DMS 273 treated with DMSO at 0.1 percent for 48 hours (cell line): ENCODE data around the gene EPC1.
"Not testable (repeated sequence)": the region's sequence is repeated elsewhere in the genome, so short reads cannot be mapped to it uniquely, and the experiment has no call there.

Source experiments
- DNase-seq: peaks from one replicate; lab custom pipeline; 2025; lab: John Stamatoyannopoulos, UW

EPC1 gene

DNA sequence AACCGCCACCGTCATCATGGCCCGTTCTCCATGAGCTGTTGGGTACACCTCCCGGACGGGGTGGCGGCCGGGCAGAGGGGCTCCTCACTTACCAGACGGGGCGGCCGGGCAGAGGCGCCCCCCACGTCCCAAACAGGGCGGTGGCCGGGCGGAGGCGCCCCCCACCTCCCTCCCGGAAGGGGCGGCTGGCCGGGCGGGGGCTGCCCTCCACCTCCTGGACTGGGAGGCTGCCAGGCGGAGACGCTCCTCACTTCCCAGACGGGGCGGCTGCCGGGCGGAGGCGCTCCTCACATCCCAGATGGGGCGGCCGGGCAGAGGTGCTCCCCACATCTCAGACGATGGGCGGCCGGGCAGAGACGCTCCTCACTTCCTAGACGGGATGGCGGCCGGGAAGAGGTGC lies 113.6 kb downstream of the EPC1 start:
- not testable (repeated sequence) for DNase-seq

DNA sequence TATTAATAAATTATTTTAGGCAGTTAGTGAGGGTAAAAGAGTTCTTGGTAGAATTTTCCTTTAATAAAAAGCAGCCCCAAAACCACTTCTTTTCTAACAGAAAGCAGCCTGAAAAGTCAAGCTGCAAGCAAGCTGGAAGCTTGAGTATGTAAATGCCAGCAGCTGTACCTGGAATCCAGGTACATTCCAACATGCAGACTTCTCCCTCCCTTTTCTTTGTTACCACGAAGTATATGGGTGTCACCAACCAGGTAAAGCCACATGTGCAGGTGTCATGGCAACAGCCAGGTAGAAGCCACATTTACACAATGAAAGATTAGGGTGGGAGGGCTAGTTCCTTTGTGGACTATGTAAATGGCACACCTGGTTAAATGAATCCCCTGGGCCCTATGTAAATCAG lies 114.6 kb downstream of the EPC1 start:
- no peak for DNase-seq

DNA sequence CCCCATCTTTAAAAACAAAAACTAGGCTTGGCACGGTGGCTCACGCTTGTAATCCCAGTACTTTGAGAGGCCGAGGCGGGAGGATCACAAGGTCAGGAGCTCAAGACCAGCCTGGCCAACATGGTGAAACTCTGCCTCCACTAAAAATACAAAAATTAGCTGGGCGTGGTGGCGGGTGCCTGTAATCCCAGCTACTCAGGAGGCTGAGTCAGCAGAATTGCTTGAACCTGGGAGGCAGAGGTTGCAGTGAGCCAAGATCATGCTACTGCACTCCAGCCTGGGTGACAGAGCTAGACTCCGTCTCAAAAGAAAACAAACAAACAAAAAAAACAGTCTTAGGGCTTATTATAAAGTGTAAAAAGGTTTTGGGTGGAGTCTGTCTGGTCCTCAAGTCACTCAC lies 117.2 kb downstream of the EPC1 start:
- not testable (repeated sequence) for DNase-seq

DNA sequence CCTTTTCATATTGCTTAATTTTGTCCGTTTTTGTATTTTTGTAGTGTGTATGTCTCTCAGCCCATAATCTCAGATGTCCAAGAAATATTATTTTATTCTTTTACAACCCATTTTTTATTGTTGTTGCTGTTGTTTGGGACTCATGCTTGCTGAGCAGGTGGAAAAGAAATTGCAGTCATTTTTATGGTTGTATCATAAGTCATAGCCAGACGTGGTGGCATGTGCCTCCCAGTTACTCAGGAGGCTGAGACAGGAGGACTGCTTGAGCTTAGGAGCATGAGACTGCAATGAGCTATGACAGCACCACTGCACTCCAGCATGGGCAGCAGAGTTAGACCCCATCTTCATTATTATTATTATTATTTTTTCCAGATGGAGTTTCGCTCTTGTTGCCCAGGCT lies 117.8 kb downstream of the EPC1 start:
- DNase-seq: no peak

DNA sequence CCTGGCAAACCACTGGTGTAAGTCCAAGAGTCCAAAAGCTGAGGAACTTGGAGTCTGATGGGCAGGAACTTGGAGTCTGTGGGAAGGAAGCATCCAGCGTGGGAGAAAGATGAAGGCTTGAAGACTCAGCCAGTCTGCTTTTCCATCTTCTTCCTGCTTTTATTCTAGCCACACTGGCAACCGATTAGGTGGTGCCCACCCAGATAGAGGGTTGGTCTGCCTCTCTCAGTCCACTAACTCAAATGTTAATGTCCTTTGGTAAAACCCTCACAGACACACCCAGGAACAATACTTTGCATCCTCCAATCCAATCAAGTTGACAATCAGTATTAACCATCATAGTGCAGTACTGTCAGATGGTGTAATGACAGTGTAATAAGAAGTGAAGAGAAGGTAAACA lies 119.2 kb downstream of the EPC1 start:
- no peak for DNase-seq

DNA sequence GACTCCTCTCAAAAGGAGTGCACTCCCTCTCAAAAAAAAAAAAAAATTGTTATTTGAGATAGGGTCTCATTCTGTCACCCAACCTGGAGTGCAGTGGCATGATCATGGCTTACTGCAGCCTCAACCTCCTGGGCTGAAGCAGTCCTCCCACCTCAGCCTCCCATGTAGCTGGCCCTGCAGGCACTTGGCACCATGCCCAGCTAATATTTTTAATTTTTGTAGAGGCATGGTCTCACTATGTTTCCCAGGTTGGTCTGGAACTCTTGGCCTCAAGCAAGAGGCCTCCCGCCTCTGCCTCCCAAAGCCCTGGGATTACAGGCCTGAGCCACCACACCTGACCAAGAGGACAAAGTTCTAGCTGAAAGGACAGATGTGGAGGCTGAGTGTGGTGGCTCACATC lies 120.3 kb downstream of the EPC1 start:
- DNase-seq: no peak

DNA sequence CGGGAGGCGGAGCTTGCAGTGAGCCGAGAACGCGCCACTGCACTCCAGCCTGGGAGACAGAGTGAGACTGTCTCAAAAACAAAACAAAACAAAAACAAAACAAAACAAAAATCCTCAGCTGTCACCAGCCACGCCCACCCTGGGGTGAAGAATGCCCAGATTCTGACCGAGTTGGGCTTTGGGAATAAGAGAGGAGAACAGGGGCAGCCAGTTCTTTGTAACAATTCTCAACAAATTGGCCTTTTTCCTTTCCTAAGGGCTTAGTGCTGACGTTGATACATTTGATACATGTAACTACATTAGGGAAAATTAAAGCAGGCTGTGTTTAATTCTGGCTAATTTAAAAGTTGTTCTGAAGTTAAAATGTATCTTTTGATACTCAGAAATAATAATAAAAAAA lies 121.0 kb downstream of the EPC1 start:
- no peak for DNase-seq

DNA sequence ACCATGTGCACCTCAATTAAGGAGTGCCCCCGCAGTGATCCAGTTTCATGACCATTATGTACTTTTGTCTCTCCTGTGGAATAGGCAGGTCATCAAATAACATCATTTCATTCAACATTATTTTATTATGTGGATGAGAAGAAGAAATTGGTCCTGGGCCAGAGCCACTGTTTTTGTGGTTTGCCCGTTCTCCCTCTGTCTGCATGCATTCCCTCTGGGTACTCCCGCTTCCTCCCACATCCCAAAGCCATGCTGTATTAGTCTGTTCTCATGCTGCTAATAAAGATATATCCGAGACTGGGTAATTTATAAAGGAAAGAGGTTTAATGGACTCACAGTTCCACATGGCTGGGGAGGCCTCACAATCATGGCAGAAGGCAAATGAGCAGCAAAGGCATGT lies 124.6 kb downstream of the EPC1 start:
- DNase-seq: not testable (repeated sequence)

DNA sequence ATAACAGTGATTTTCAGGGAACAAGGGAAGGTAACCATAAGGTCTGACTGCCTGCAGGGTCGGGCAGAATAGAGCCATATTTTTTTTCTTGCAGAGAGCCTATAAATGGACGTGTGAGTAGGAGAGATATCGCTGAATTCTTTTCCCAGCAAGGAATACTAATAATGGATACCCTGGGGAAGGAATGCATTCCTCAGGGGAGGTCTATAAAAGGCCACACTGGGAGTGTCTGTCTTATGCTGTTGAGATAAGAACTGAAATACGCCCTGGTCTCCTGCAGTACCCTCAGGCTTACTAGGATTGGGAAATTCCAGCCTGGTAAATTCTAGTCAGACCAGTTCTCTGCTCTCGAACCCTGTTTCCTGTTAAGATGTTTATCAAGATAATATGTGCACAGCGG lies 127.8 kb downstream of the EPC1 start:
- DNase-seq: not testable (repeated sequence)

DNA sequence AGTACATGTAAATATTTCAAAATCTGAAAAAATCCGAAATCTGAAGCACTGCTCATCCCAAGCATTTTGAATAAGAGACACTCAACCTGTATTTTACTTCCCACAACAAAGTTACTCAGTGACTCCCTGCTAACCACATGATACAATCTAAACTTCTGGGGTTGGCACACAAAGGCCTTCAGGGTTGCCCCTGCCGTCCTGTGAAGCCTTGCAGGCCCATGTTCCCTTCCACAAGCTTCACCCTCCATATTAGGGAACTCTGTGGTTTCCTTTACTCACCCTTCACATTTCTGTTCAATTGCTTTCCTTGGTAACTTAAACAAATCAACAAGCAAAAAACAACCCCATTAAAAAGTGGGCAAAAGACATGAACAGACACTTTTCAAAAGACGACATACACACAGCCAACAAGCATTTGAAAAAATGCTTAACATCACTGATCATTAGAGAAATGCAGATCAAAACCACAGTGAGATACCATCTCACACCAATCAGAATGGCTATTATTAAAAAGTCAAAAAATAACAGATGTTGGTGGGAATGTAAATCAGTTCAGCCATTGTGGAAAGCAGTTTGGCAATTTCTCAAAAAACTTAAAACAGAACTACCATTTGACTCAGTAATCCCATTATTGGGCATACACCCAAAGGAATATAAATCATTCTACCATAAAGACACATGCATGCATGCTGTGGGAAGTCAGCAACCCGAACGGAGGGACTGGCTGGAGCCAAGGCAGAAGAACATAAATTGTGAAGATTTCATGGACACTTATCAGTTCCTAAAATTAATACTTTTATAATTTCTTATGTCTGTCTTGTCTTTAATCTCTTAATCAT lies 128.5 kb downstream of the EPC1 start:
- not testable (repeated sequence) for DNase-seq
